Ascending aorta (tissue), 2 donors: Measurements from ENCODE around the gene NEK6. TPM values are rescaled to one million over a fixed set of nuclear protein-coding genes. Genes with fewer than 3 reads are reported as not detected.

ENCODE experiments used
- DNase-seq, 2 donors: peaks; one replicate each; pipeline ENCODE4 v3.0.0-alpha.2; 2019; ENCODE audit warnings: low spot score in 2 of 2
- H3K27ac ChIP-seq, 2 donors: fragments of 200-600 bp; sonication (generic); one replicate each; pipeline ENCODE4 v1.5.1; 2016 to 2017; ENCODE audit warnings: mild to moderate bottlenecking in 1 of 2
- H3K27me3 ChIP-seq: fragments of 200-600 bp; sonication (generic); one replicate; pipeline ENCODE4 v1.5.1; 2017
- H3K36me3 ChIP-seq, 2 donors: fragments of 200-600 bp; sonication (generic); one replicate each; pipeline ENCODE4 v1.5.1; 2016
- H3K4me1 ChIP-seq, 2 donors: fragments of 200-600 bp; sonication (generic); one replicate each; pipeline ENCODE4 v1.5.1; 2016 to 2017; ENCODE audit warnings: mild to moderate bottlenecking in 1 of 2
- H3K4me3 ChIP-seq, 2 donors: fragments of 200-600 bp; sonication (generic); one replicate each; pipeline ENCODE4 v1.5.1; 2016 to 2017; ENCODE audit warnings: mild to moderate bottlenecking in 1 of 2
- H3K9me3 ChIP-seq, 2 donors: fragments of 200-600 bp; sonication (generic); one replicate each; pipeline ENCODE4 v1.5.1; 2016
- intact Hi-C: fragments of 100-400 bp; cut with DNase I; formaldehyde crosslinking; loops from one replicate; pipeline ENCODE4 v1.15.1; 2023
- total RNA-seq: library from RNA; depleted of rRNA; stranded (reverse); fragments of >200 nt; gene quantifications from one replicate; pipeline ENCODE4 v1.1.0, GENCODE V29; 2016
- TF ChIP-seq, protein P1 (sequence below), 3 experiments: fragments of 200-600 bp in 2 of 3; fragments of 450-650 bp in 1 of 3; sonication (generic) in 2 of 3; IDR thresholded peaks; one replicate each; pipeline ENCODE4 v1.5.1; 2016 to 2019; ENCODE audit warnings: antibody characterized with exemption in 3 of 3, mild to moderate bottlenecking in 1 of 3, moderate library complexity in 1 of 3

Gene NEK6
- total RNA-seq, 1 donor from 2014 or later, result 6.7 TPM

DNA sequence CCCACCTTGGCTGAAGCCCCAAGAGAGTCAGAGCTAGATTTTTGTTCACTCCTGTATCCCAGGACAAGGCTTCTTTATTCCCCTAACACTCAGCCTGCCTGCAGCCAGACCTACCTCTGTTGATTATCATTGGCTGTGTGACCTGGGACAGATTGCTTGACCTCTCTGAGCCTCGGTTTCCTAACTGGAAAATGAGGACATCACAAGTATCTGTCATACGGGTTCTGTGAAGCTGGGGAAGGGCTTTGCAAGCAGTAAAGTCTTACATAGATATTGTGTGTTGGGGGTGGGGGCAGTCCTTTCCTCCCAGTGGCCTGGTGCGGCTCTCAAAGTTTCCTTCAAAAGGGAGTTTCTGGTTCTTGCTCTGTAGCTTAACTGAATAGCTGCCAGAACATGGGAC is 2.5 kb upstream of the NEK6 start:
- H3K4me1 ChIP-seq, result peaks cover 3 to 11% of the 10 kb centered on the region in 2 donors
- no peaks in the 10 kb centered on the region for H3K27me3 ChIP-seq
- no peak overlapping the region for H3K27ac ChIP-seq
- H3K36me3 ChIP-seq, result no peaks in the 10 kb centered on the region
- H3K9me3 ChIP-seq, result no peaks in the 10 kb centered on the region
- intact Hi-C loops, result no loop called here
- TF ChIP-seq, protein P1, sequence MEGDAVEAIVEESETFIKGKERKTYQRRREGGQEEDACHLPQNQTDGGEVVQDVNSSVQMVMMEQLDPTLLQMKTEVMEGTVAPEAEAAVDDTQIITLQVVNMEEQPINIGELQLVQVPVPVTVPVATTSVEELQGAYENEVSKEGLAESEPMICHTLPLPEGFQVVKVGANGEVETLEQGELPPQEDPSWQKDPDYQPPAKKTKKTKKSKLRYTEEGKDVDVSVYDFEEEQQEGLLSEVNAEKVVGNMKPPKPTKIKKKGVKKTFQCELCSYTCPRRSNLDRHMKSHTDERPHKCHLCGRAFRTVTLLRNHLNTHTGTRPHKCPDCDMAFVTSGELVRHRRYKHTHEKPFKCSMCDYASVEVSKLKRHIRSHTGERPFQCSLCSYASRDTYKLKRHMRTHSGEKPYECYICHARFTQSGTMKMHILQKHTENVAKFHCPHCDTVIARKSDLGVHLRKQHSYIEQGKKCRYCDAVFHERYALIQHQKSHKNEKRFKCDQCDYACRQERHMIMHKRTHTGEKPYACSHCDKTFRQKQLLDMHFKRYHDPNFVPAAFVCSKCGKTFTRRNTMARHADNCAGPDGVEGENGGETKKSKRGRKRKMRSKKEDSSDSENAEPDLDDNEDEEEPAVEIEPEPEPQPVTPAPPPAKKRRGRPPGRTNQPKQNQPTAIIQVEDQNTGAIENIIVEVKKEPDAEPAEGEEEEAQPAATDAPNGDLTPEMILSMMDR (IDR thresholded peaks at IDR 0.05), result no peak
- no peak for DNase-seq
- H3K4me3 ChIP-seq, result no peak overlapping the region

DNA sequence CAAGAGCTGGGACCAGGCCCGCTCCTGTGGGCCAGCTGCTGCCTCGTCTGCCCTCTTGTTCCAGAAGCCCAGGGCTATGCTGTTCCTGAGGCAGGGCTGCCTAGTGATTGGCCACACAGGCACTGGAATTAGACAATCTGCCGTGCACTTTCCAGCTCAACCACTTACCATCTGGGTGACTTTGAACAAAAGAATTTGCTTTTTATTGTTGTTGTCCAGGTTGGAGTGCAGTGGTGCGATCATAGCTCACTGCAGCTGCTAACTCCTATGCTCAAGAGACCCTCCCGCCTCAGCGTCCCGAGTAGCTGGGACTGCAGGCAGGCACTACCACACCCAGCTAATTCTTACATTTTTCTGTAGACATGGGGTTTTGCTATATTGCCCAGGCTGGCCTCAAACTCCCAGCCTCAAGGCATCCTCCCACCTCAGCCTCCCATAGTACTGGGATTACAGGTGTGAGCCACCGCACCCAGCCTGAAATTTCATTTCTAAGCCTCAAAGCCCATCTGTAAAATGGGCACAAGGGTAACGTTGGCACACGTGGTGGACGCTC is 1.2 kb upstream of the NEK6 start:
- Histone ChIP-seq H3K27me3 (no peaks in the 10 kb centered on the region), H3K27ac (no peak overlapping the region), H3K4me1 (peaks cover 14 to 25% of the 10 kb centered on the region in 2 donors), H3K4me3 (no peak overlapping the region), H3K36me3 (no peaks in the 10 kb centered on the region), H3K9me3 (no peaks in the 10 kb centered on the region)
- TF ChIP-seq, protein P1 (IDR thresholded peaks at IDR 0.05), result no peak
- intact Hi-C loops, result no loop called here
- no peak for DNase-seq

DNA sequence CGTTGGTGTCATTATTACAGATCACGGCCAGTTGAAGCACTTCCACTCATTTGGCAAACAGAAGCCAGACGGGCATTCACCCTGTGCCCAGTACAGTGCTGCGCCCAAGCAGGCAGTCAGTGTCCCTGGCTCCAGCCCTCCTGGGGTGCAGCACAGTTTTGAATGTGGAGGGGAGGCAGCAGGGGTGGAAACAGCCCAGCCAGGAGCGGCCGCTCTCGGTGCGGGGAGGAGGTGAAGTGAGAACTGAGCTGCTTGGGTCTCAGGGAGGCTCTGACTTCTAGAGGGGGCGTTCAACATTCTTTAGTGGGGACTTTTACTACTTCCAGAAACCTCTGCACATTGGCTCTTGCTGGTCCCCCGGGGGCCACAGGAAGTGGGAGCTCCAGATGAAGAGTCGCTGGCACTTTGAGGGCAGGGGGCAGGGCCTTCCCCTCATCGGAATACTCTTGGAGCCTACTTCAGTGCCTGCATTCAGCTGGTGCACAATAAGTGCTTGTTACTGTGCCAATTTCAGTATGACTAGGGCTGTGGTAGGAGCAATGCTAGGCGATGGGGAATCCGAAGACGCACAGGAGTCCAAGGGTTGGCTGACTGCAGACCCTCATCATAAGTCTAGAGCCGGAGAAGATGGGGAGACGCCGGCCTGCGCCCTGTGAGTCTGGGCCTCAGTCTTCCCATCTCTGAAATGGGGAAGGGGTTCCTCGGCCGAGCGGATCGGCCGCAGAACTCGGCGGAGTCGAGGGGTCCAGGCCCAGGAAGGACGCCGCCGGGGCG is 492 bp upstream of the NEK6 start:
- Histone ChIP-seq H3K27ac (peak overlapping the region; percentile 15 to 60), H3K4me1 (peaks cover 19 to 32% of the 10 kb centered on the region in 2 donors), H3K36me3 (no peaks in the 10 kb centered on the region), H3K27me3 (no peaks in the 10 kb centered on the region), H3K4me3 (peak overlapping the region; percentile 77 to 87), H3K9me3 (no peaks in the 10 kb centered on the region)
- TF ChIP-seq, protein P1 (IDR thresholded peaks at IDR 0.05), result no peak
- intact Hi-C loops, result no loop called here
- DNase-seq, result no peak

DNA sequence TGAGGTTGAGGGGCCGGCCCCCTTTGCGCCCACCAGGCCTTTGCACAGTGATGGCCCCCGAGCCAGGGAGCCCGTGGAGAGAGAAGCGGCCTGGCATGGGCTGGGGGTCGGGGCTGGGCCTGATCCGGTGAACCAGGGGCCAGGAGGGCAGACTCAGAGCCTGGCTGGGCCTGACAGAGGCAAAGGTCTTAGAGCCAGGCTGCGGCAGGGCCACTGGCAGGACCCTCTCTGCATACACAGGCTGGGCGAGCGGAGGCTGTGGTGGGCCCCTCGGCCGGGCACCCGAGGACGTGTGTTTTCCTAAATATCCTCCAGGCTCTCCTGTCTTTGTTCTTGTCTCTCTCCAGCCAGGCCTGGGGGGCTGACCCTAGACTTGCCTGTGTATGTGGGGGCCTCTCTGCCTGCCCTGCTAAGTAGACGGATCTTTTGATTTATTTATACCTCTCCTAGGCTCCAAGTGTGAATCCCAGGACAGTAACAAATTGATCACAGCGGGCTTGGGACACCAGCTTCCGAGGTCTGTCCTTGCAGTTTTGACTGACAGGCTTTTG is 933 bp downstream of the NEK6 start:
- H3K36me3 ChIP-seq, result no peaks in the 10 kb centered on the region
- intact Hi-C loops, result loop anchor here (1.0 to 2.0 kb wide), 3 partner anchors 26 to 62 kb away; no protein-coding TSS in a partner anchor
- no peaks in the 10 kb centered on the region for H3K9me3 ChIP-seq
- H3K4me3 ChIP-seq, result peak overlapping the region; percentile 77 to 87
- H3K27me3 ChIP-seq, result no peaks in the 10 kb centered on the region
- TF ChIP-seq, protein P1 (IDR thresholded peaks at IDR 0.05), result no peak
- H3K27ac ChIP-seq, result peak overlapping the region; percentile 90 to 96
- H3K4me1 ChIP-seq, result peaks cover 28 to 46% of the 10 kb centered on the region in 2 donors
- DNase-seq, result no peak

DNA sequence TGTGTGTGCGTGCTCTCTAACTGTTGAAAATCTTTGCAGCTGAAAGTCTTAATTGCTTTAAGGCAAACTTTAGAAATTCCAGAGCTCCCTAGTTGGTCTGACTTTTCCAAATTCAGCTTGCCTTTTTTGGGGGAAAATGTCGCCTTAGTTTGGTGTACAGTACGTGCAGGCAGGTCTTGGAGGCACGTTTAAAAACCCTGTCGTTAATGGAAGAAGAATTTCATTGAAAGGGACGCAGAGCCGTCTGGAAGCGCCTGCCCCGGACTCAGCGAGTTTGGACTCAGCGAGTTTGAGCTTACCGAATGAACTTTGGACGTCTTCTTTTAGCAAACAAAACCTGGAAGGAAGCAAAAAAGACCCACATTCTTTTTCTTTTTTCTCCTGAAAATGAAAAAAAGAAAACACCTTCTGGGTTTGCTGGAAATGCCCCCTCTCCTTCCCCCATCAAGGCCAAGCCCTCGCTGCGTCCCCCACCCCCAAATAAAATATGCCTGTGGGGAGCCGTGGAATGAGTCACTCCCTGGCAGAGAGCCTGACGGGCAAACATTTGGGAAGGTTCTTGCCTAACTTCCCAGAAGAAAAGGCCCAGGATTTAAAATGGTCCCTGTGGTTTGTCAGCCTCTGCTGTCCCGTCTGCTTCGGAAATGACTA is 1.5 kb downstream of the NEK6 start:
- Histone ChIP-seq H3K36me3 (no peaks in the 10 kb centered on the region), H3K9me3 (no peaks in the 10 kb centered on the region), H3K27me3 (no peaks in the 10 kb centered on the region), H3K4me1 (peaks cover 33 to 52% of the 10 kb centered on the region in 2 donors), H3K4me3 (peak overlapping the region; percentile 77 to 87), H3K27ac (peak overlapping the region; percentile 90 to 96)
- TF ChIP-seq, protein P1 (IDR thresholded peaks at IDR 0.05), result no peak
- intact Hi-C loops, result loop anchor here (2.0 kb wide), 2 partner anchors 26 to 62 kb away; no protein-coding TSS in a partner anchor
- peak in 1 of 2 donors; percentile 92 for DNase-seq
